CD4-positive, alpha-beta T cell treated with Interleukin-12 subunit alpha and Interleukin-12 subunit beta, for 1 hour (primary cell): ENCODE data around the gene KIAA0930.
"Not testable (repeated sequence)": the region's sequence is repeated elsewhere in the genome, so short reads cannot be mapped to it uniquely, and the experiment has no call there.

Source experiments
- DNase-seq: peaks from one replicate; pipeline ENCODE4 v3.0.0-alpha.2; 2020

KIAA0930 gene

DNA sequence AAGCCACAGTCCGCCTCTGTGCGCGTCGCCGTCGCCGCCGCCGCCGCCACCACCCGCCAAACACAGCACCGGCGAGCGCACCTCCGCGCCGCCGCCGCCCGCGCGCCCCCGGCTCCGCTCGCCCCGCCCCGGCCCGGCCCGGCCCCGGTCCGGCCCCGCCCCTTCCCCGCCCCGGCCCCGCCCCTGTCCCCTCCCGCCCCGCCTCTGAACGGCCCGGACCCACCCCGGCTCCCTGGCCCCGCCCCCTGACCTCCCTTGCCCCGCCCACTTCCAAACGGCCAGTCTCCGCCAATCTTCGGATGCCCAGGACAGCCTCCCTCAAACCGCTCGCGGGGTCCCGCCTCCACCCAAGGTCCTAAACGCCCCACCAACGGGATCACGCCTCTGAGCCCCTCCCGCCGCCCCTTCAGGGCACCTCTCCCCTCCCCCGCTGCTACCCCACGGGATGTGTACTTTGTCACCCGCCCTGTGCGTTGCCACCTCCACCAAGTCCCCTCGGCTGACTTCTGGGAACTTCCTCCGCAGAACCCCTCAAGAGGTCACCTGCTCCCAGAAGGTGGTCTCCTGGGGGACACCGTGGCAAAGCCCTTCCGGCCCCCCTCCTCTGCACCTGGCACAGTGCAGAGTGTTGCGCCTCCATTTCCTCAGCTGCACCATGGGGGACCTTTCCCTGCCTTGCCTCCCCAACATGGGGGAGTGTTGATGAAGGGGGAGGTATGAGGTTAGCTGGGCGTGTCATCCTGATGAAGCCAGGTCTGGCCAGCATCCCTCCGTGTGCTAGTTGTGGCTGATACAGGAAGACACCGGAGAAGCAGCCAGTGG lies at the start of gene KIAA0930:
Gene KIAA0930 (minus strand): TSS at position 85 of the 822 bp plus-strand sequence. CDS start 191 bp downstream, outside the sequence.
- peak; percentile 89 for DNase-seq

DNA sequence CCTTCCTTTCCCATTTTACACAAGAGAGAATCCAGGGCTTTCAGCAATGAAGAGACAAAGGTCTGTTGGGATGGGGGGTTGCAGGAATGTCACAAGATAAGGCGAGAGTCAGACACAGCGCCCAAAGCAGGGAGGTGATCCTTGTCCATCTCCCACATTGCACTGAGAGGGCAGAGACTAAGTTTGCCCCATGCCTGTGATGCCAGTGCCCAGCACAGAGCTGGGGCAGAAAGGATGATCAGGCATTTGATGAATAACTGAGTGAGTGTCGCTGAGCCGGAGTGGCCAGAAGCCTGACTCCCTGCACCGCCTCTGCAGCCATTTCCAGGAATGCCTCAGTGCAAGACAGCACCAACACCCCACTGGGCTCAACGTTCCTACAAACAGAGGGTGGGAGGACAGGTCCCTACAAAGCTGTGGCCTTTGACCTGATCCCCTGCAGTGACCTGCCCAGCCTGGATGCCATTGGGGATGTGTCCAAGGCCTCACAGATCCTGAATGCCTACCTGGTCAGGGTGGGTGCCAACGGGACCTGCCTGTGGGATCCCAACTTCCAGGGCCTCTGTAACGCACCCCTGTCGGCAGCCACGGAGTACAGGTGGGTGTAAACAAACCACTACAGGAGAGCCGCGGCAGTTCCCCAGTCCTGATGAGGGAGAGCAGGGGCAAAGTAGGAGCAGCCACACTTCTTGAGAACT lies 46.3 kb upstream of the KIAA0930 start:
- no peak for DNase-seq

- no peak for DNase-seq
Measured at GRCh38 chr22:45285263-45286058, 44.8 kb upstream of the KIAA0930 start.

GRCh38 chr22:45284705-45285262 lies 44.1 kb upstream of the KIAA0930 start, which contains the start of gene UPK3A:
Gene UPK3A, plus strand, starts transcription at chr22:45284949. Its CDS starts 65 bp downstream, at chr22:45285014.
- DNase-seq, result peak; percentile 61

- no peak for DNase-seq
Measured at GRCh38 chr22:45281010-45281409, 40.3 kb upstream of the KIAA0930 start.

DNA sequence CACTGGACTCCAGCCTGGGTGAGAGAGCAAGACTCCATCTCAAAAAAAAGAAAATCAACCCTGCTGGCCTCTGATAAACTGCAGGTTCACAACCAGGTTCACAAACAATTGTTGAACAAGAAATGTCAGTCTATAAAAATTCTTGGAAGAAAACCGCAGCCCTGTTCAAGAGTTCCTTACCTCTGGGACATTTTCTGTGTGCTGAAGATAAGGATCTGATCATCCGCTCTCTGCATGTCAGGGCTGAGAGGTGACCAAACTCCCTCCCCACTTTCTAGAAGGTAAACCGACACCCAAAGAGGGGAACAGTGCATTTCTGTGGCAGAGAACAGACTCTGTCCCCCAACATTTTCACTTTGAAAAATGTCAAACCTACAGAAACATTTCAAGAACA lies 39.9 kb upstream of the KIAA0930 start:
- no peak for DNase-seq

- no peak for DNase-seq
Measured at GRCh38 chr22:45278125-45278524, 37.4 kb upstream of the KIAA0930 start.

DNA sequence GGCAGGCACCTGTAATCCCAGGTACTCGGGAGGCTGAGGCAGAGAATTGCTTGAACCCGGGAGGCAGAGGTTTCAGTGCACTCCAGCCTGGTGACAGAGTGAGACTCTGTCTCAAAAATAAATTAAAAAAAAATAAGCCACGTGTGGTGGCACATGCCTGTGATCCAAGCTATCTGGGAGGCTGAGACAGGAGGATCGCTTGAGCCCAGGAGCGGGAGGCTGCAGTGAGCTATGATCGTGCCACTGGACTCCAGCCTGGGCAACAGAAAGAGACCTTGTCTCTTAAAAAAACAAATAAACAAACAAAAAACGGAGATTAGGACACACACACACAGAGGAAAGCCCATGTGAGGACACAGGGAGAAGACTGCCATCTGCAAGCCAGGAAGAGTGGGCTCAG lies 37.0 kb upstream of the KIAA0930 start:
- DNase-seq, result not testable (repeated sequence)

GRCh38 chr22:45276507-45277105 lies 35.9 kb upstream of the KIAA0930 start:
- no peak for DNase-seq

GRCh38 chr22:45273452-45274075 lies 32.9 kb upstream of the KIAA0930 start:
- no peak for DNase-seq

- DNase-seq, result no peak
Measured at GRCh38 chr22:45272498-45272897, 31.8 kb upstream of the KIAA0930 start.

DNA sequence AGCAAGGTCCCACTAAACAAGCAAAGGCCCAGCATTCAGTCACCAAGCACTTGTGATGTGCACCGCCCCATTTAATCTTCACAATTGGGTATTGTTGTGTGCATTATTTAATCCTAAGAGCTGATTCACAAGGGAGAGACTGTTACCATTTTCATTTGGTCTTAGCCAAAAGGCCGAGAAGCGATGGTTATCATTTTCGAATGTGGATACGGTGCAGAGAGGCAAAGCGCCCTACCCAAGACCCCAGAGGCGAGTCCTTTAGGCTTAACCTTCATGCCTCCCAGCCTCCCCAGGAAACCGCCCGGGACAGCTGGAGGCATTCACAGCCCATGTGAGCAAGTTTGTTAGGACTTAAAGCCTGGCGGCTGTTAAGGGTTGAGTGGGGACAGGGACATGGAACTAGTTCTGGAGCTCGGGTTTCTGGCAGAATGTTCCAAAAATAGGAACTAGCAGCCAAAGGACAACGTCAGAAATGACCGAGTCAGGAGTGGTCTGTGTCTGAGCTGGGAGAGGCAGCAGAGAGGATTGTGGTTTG lies 31.0 kb upstream of the KIAA0930 start:
- no peak for DNase-seq

- no peak for DNase-seq
Measured at GRCh38 chr22:45270095-45271020, 29.7 kb upstream of the KIAA0930 start.

DNA sequence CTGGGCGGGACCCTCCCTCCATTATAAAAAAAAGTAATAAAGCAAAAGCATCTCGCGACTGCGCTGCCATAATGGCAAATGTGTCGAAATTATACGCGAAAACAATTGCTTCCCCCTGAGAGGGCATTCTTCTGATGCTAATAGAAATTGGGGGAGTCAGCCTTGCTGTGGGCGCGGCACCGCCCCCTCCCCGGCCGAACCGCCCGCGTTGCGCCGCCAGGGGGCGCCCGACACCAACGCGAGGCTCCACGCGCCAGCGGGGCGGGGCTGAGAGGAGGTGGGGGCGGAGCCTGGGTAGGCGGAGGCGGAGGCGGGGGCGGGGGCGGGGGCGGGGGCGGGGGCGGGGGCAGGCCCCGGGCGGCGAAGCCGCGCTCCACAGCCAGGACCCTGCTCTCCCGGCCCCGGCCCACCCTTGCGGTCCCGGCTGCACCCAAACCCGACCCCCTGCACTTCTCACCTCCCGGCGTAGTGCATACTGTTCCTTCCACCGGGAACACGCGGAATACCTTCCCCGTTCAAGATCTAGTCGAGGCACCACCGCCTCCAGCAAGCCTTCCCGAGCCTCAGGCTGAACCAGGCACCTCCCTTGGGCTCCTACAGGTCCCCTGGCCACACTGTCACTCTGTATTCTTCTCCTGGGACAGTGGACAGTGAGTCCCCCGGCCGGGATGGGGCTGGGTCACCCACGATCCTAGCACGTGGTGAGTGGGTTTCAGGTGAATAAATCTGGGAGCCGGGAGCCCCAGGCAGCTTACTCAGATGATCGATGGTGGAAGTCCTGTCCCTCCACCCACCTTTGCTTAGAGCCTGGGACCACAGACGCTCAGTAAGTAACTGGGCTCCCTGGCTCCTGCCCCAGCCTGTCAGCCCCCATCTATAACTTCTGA lies 28.5 kb upstream of the KIAA0930 start:
- DNase-seq, result peak; percentile 90

DNA sequence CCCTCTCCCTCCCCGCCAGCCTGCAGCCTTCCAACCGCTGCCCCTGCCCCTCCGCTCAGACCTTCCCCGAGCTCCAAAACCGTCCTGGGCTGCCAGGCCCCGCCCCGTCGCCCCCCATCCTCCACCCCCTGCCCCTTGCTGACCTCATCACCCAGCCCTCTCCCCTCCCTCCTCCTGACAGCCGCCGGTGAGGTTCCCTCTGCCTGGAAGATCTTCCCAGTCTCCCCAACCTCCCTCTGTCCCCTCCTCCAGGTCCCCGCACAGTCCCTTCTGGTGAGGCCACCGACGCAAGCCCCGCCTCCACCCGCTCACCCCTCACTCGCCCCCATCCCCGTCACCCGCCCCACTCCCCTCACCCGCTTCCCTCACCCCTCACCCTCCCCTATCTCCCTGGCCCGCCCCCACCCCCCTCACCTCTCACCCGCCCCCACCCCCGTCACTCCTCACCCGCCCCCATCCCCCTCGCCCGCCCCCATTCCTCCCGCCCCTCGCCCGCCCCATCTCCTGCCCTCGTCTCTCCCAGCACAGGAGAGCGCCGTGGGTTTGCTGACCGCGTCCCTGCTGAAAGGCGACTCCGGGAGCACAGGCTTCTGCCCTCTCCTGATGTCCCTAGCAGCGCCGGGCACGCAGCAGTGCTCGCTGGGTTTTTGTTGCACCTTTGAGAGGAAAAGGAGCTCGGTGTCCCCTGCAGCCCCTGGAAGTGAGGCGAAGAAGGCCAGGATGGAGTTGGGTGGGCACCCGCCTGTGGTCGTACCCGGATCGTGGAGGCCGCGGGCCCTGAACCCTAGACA lies 27.7 kb upstream of the KIAA0930 start:
- DNase-seq, result peak; percentile 35

DNA sequence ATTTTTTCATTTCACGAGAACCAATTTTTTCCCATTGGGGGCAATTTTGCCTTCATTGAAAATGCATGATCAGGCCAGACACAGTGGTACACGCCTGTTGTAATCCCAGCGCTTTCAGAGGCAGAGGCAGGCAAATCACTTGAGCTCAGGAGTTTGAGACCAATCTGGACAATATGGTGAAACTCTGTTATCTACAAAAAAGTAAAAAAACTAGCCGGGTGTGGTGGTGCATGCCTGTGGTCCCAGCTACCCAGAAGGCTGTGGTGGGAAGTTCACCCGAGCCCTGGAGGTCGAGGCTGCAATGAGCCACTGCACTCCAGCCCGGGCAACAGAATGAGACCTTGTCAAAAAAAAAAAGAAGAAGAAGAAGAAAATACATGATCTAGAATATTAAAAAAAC lies 24.8 kb upstream of the KIAA0930 start:
- no peak for DNase-seq

- no peak for DNase-seq
Measured at GRCh38 chr22:45263463-45264269, 23.0 kb upstream of the KIAA0930 start.
